Measurements from ENCODE around the gene NECTIN2.
A peak's percentile ranks its signal among the peaks of the same experiment; 100 is the strongest.

NECTIN2 gene

GRCh38 chr19:44840811-44841210, 5.3 kb upstream of the NECTIN2 start:
- no peaks in the 10 kb centered on the region for H3F3A ChIP-seq (ENCODE audit: insufficient read depth, low read length)
- H3K27ac ChIP-seq (ENCODE audit: low read depth, low read length, poor library complexity, severe bottlenecking) = no peak overlapping the region
- no peaks in the 10 kb centered on the region for H3K27me3 ChIP-seq (ENCODE audit: insufficient read depth, low read length)
- H3K9me2 ChIP-seq (ENCODE audit: low read depth, low read length) = no peaks in the 10 kb centered on the region
- no peak overlapping the region for H3K9ac ChIP-seq (ENCODE audit: low read length)
- H3K4me2 ChIP-seq (ENCODE audit: low read length) = no peak overlapping the region
- H2AFZ ChIP-seq (ENCODE audit: low read length) = no peak overlapping the region
- no peak overlapping the region for H3K4me3 ChIP-seq (ENCODE audit: low read depth, low read length, poor library complexity, severe bottlenecking)
- no peaks in the 10 kb centered on the region for H3K79me2 ChIP-seq (ENCODE audit: insufficient read depth, low read length)
- H3K4me1 ChIP-seq (ENCODE audit: insufficient read depth, low read length, severe bottlenecking) = peaks cover 12% of the 10 kb centered on the region
- TF ChIP-seq CTCF (IDR thresholded peaks at IDR 0.05; ENCODE audit: low read length) (no peak), EZH2 (IDR thresholded peaks at IDR 0.05; ENCODE audit: borderline replicate concordance, low read length) (no peak)
- H3K9me3 ChIP-seq (ENCODE audit: low read length) = no peaks in the 10 kb centered on the region
- no peaks in the 10 kb centered on the region for H3K36me3 ChIP-seq (ENCODE audit: insufficient read depth, low read length)
- H4K20me1 ChIP-seq (ENCODE audit: insufficient read depth, low read length) = no peaks in the 10 kb centered on the region

GRCh38 chr19:44841231-44841630, 4.9 kb upstream of the NECTIN2 start:
- Histone ChIP-seq H3K9me2 (ENCODE audit: low read depth, low read length) (no peaks in the 10 kb centered on the region), H3K27me3 (ENCODE audit: insufficient read depth, low read length) (no peaks in the 10 kb centered on the region), H3F3A (ENCODE audit: insufficient read depth, low read length) (no peaks in the 10 kb centered on the region), H3K9ac (ENCODE audit: low read length) (no peak overlapping the region), H3K4me3 (ENCODE audit: low read depth, low read length, poor library complexity, severe bottlenecking) (no peak overlapping the region), H3K9me3 (ENCODE audit: low read length) (no peaks in the 10 kb centered on the region), H3K4me1 (ENCODE audit: insufficient read depth, low read length, severe bottlenecking) (peaks cover 12% of the 10 kb centered on the region), H3K36me3 (ENCODE audit: insufficient read depth, low read length) (no peaks in the 10 kb centered on the region), H4K20me1 (ENCODE audit: insufficient read depth, low read length) (no peaks in the 10 kb centered on the region), H3K4me2 (ENCODE audit: low read length) (no peak overlapping the region), H3K27ac (ENCODE audit: low read depth, low read length, poor library complexity, severe bottlenecking) (no peak overlapping the region), H2AFZ (ENCODE audit: low read length) (no peak overlapping the region), H3K79me2 (ENCODE audit: insufficient read depth, low read length) (no peaks in the 10 kb centered on the region)
- TF ChIP-seq EZH2 (IDR thresholded peaks at IDR 0.05; ENCODE audit: borderline replicate concordance, low read length) = no peak
- TF ChIP-seq CTCF (IDR thresholded peaks at IDR 0.05; ENCODE audit: low read length) = no peak

GRCh38 chr19:44845286-44845611, 848 bp upstream of the NECTIN2 start:
- peak overlapping the region; percentile 72 for H3K4me2 ChIP-seq (ENCODE audit: low read length)
- H3K79me2 ChIP-seq (ENCODE audit: insufficient read depth, low read length) = no peaks in the 10 kb centered on the region
- H3K4me3 ChIP-seq (ENCODE audit: low read depth, low read length, poor library complexity, severe bottlenecking) = peak overlapping the region; percentile 55
- no peaks in the 10 kb centered on the region for H3F3A ChIP-seq (ENCODE audit: insufficient read depth, low read length)
- no peak overlapping the region for H3K9ac ChIP-seq (ENCODE audit: low read length)
- no peaks in the 10 kb centered on the region for H3K9me3 ChIP-seq (ENCODE audit: low read length)
- peaks cover 12% of the 10 kb centered on the region for H3K4me1 ChIP-seq (ENCODE audit: insufficient read depth, low read length, severe bottlenecking)
- H3K9me2 ChIP-seq (ENCODE audit: low read depth, low read length) = no peaks in the 10 kb centered on the region
- H3K27ac ChIP-seq (ENCODE audit: low read depth, low read length, poor library complexity, severe bottlenecking) = no peak overlapping the region
- no peaks in the 10 kb centered on the region for H3K36me3 ChIP-seq (ENCODE audit: insufficient read depth, low read length)
- TF ChIP-seq EZH2 (IDR thresholded peaks at IDR 0.05; ENCODE audit: borderline replicate concordance, low read length) (no peak), CTCF (IDR thresholded peaks at IDR 0.05; ENCODE audit: low read length) (no peak)
- no peaks in the 10 kb centered on the region for H4K20me1 ChIP-seq (ENCODE audit: insufficient read depth, low read length)
- H2AFZ ChIP-seq (ENCODE audit: low read length) = no peak overlapping the region
- no peaks in the 10 kb centered on the region for H3K27me3 ChIP-seq (ENCODE audit: insufficient read depth, low read length)
